ENCODE data around the gene GNAI3.

DNA sequence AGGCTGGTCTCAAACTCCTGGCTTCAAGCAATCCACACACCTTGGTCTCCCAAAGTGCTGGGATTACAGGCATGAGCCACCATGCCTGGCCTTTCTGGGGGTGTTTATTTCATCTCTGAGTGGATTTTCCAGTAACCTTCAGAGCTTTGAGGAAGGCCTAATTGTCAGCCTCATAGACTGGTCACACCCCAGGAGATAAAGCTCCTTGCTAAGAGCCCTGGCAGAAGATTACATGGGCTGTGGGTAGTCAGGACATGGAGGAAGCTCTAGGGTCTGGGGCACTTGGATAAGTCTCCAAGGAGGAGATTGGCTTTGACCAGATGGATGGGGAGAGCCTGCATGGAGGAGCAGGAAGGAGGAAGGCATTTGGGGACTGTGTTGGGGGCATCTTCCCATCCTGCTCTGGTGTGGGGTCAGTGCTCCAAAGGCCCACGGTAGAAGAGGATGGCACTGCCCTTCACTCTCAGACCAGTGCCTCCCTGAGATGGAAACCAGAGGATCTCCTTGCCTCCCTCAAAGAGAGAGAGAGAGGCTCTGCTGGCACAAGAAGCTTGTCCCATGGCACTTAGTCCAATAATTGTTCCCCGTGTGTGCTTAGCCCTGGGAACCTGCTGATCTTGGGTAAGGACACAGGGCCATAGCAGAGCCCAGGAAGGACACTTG is 92.8 kb downstream of the GNAI3 start:
- TF ChIP-seq, protein P1, sequence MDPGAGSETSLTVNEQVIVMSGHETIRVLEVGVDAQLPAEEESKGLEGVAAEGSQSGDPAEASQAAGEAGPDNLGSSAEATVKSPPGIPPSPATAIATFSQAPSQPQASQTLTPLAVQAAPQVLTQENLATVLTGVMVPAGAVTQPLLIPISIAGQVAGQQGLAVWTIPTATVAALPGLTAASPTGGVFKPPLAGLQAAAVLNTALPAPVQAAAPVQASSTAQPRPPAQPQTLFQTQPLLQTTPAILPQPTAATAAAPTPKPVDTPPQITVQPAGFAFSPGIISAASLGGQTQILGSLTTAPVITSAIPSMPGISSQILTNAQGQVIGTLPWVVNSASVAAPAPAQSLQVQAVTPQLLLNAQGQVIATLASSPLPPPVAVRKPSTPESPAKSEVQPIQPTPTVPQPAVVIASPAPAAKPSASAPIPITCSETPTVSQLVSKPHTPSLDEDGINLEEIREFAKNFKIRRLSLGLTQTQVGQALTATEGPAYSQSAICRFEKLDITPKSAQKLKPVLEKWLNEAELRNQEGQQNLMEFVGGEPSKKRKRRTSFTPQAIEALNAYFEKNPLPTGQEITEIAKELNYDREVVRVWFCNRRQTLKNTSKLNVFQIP (CRISPR knock-in tag; IDR thresholded peaks at IDR 0.05; ENCODE audit: borderline replicate concordance, low read depth), result no peak
- TF ChIP-seq, protein P2, sequence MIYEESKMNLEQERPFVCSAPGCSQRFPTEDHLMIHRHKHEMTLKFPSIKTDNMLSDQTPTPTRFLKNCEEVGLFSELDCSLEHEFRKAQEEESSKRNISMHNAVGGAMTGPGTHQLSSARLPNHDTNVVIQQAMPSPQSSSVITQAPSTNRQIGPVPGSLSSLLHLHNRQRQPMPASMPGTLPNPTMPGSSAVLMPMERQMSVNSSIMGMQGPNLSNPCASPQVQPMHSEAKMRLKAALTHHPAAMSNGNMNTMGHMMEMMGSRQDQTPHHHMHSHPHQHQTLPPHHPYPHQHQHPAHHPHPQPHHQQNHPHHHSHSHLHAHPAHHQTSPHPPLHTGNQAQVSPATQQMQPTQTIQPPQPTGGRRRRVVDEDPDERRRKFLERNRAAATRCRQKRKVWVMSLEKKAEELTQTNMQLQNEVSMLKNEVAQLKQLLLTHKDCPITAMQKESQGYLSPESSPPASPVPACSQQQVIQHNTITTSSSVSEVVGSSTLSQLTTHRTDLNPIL (CRISPR knock-in tag; IDR thresholded peaks at IDR 0.05; ENCODE audit: low read depth), result no peak
- TF ChIP-seq ZFP3 (CRISPR knock-in tag; IDR thresholded peaks at IDR 0.05), result no peak
- TF ChIP-seq RARB (CRISPR knock-in tag; IDR thresholded peaks at IDR 0.05), result no peak
- TF ChIP-seq TOX (CRISPR knock-in tag; IDR thresholded peaks at IDR 0.05; ENCODE audit: borderline replicate concordance), result no peak
- TF ChIP-seq PATZ1 (CRISPR knock-in tag; IDR thresholded peaks at IDR 0.05; ENCODE audit: borderline replicate concordance), result no peak
- TF ChIP-seq SNAI2 (CRISPR knock-in tag; IDR thresholded peaks at IDR 0.05), result no peak
- no peak for TF ChIP-seq GLIS3 (CRISPR knock-in tag; IDR thresholded peaks at IDR 0.05)
- TF ChIP-seq ESRRG (CRISPR knock-in tag; IDR thresholded peaks at IDR 0.05), result no peak
- TF ChIP-seq TSHZ2 (CRISPR knock-in tag; IDR thresholded peaks at IDR 0.05), result no peak
- no peak for TF ChIP-seq ZNF70 (CRISPR knock-in tag; IDR thresholded peaks at IDR 0.05)
- no peak for TF ChIP-seq TCF4 (CRISPR knock-in tag; IDR thresholded peaks at IDR 0.05; ENCODE audit: borderline replicate concordance)
- no peak for TF ChIP-seq OSR1 (CRISPR knock-in tag; IDR thresholded peaks at IDR 0.05)
